GM12878 (cell line): ENCODE measurements around the gene PHAF1.

ENCODE experiments used
- BCL3 ChIP-seq: IDR thresholded peaks from 2 replicates; pipeline ENCODE4 v1.6.1; 2011; ENCODE audit warnings: borderline replicate concordance, low read depth, mild to moderate bottlenecking, moderate library complexity, low read length; ENCODE audit not compliant: insufficient read depth, poor library complexity, severe bottlenecking
- BHLHE40 ChIP-seq, 2 experiments: fragments of 450-650 bp in 1 of 2; IDR thresholded peaks; 2 replicates each; pipeline ENCODE4 v1.6.1; 2011 to 2017; ENCODE audit warnings: low read depth in 2 of 2, borderline replicate concordance in 1 of 2, improper control_type of control experiment in 1 of 2, low read length in 1 of 2, mild to moderate bottlenecking in 1 of 2
- CTCF ChIP-seq, 3 experiments: IDR thresholded peaks in 2 of 3; conservative IDR thresholded peaks in 1 of 3; 2 replicates each; pipeline ENCODE4 v1.5.1; 2011; ENCODE audit warnings: low read depth in 3 of 3, low read length in 3 of 3, mild to moderate bottlenecking in 3 of 3, control low read depth in 2 of 3, moderate library complexity in 2 of 3, inconsistent platforms in 1 of 3, mixed read lengths in 1 of 3; ENCODE audit not compliant: control insufficient read depth in 2 of 3, insufficient read depth in 1 of 3; ENCODE audit errors: extremely low read depth in 1 of 3
- RAD21 ChIP-seq: IDR thresholded peaks from 2 replicates; pipeline ENCODE4 v1.6.1; 2011; ENCODE audit warnings: mild to moderate bottlenecking, low read depth, low read length, moderate library complexity; ENCODE audit not compliant: insufficient read depth
- SMC3 ChIP-seq: IDR thresholded peaks from 2 replicates; pipeline ENCODE4 v1.6.1; 2011; ENCODE audit warnings: low read length, improper control_type of control experiment, borderline replicate concordance

GRCh38 chr16:67142342-67142741 is 32.6 kb downstream of the PHAF1 start:
- TF ChIP-seq RAD21 (no peak), CTCF (IDR thresholded peaks at IDR 0.05 in 2 of 3, conservative IDR thresholded peaks at IDR 0.05 in 1 of 3; ENCODE audit: control insufficient read depth in 2 of 3, extremely low read depth in 1 of 3, insufficient read depth in 1 of 3, low read depth in 3 of 3, low read length in 3 of 3) (no peak), BCL3 (no peak), SMC3 (no peak), BHLHE40 (IDR thresholded peaks at IDR 0.05; ENCODE audit: borderline replicate concordance in 1 of 2, low read depth in 2 of 2, low read length in 1 of 2) (no peak)
